Kidney (tissue), 14 donors: Measurements from ENCODE around the gene RARA. TPM values are rescaled to one million over a fixed set of nuclear protein-coding genes. Genes with fewer than 3 reads are reported as not detected.

Experiments used
- DNase-seq, 5 donors: peaks; one replicate each; pipeline ENCODE4 v3.0.0-alpha.2; 2013 to 2020
- FAIRE-seq: peaks from 2 replicates; lab custom pipeline; 2012; peaks lifted over from hg19 to GRCh38; lab: Jason Lieb, UNC
- H3K27ac ChIP-seq, 2 donors: one replicate each; pipeline ENCODE4 v1.7.0; 2013; ENCODE audit warnings: low read depth in 2 of 2, low read length in 2 of 2, inconsistent platforms in 1 of 2
- H3K27me3 ChIP-seq: one replicate; pipeline ENCODE4 v1.7.1; 2013; ENCODE audit warnings: low read length, inconsistent platforms; ENCODE audit not compliant: control insufficient read depth, insufficient read depth
- H3K36me3 ChIP-seq, 3 donors: one replicate each; pipeline versions ENCODE4 v1.7.0 to v1.7.1; 2013; ENCODE audit warnings: low read length in 3 of 3, control low read depth in 1 of 3, inconsistent platforms in 1 of 3; ENCODE audit not compliant: insufficient read depth in 3 of 3, control insufficient read depth in 2 of 3
- H3K4me1 ChIP-seq, 3 donors: one replicate each; pipeline versions ENCODE4 v1.7.0 to v1.7.1; 2013; ENCODE audit warnings: low read length in 3 of 3, inconsistent platforms in 1 of 3, low read depth in 1 of 3; ENCODE audit not compliant: control insufficient read depth in 2 of 3, insufficient read depth in 2 of 3
- H3K4me3 ChIP-seq, 3 donors: one replicate each; pipeline versions ENCODE4 v1.7.0 to v1.8.1; 2013; ENCODE audit warnings: low read length in 3 of 3, control low read depth in 1 of 3, inconsistent platforms in 1 of 3
- H3K9ac ChIP-seq, 3 donors: one replicate each; pipeline versions ENCODE4 v1.7.0 to v1.7.1; 2013; ENCODE audit warnings: low read length in 3 of 3, control low read depth in 1 of 3, inconsistent platforms in 1 of 3
- H3K9me3 ChIP-seq, 3 donors: one replicate each; pipeline versions ENCODE4 v1.7.0 to v1.7.1; 2013; ENCODE audit warnings: low read length in 3 of 3, control low read depth in 1 of 3, inconsistent platforms in 1 of 3; ENCODE audit not compliant: control insufficient read depth in 2 of 3, insufficient read depth in 1 of 3
- intact Hi-C: fragments of 100-400 bp; cut with DNase I; formaldehyde crosslinking; loops from one replicate; pipeline ENCODE4 v1.11.1; 2022
- polyA plus RNA-seq: library from polyadenylated mRNA; stranded (reverse); fragments of 350-450 nt; fragmentation: Illumina TruSeq; extraction: RNeasy Lipid Tissue Mini Kit (QIAGEN cat#74804); gene quantifications from one replicate; pipeline ENCODE4 v1.2.3, GENCODE V29; 2014; ENCODE audit warnings: low read depth, low replicate concordance; ENCODE audit not compliant: insufficient read depth
- total RNA-seq: library from RNA; stranded (reverse); fragmentation: NEBNext Ultra II Directional; extraction: Animal tissue kit (Norgen Biotek cat#: 25700); gene quantifications from one replicate; pipeline ENCODE4 v1.2.1, GENCODE V29; 2021
- TF ChIP-seq, protein P1 (sequence below): IDR thresholded peaks from 3 replicates; pipeline ENCODE4 v1.5.1; 2012; ENCODE audit warnings: mild to moderate bottlenecking, moderate library complexity, borderline replicate concordance; ENCODE audit not compliant: insufficient read depth; ENCODE audit errors: extremely low read depth
- donor health status: control.
- donor health status: control.
- donor health status: control.
- donor health status: control.
- donor health status: control.
- donor health status: DM: yes; HTN: yes; CAD: no.
- donor health status: Normal renal cell carcinoma (clear cell type).

Gene RARA
- total and polyA plus RNA-seq, 2 donors from 2014 or later, result 22.5 to 45.7 TPM

DNA sequence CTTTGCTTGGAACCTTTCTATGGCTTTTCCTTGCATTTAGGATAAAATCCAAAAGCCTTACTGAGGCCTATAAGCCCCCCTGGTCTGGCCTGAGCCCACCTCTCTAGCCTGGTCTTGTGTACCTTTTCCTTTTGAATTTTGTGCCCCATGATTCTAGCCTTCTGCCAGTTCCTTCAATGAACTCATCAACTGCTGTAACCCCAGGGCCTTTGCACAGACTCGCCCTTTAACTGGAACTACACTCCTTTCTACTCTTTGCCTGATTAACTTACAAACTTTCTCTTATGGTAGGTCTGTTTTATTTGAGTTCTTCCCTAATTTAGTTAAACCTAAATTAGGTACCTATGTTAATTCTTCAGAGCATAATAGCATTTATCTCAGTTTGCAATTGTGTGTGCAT lies 31.3 kb downstream of the RARA start:
- Histone ChIP-seq H3K4me3 (peak overlapping the region in 1 of 3 donors; percentile 91), H3K4me1 (peaks cover 5 to 25% (median 17%) of the 10 kb centered on the region in 3 donors), H3K27me3 (no peaks in the 10 kb centered on the region), H3K9ac (peak overlapping the region in 2 of 3 donors; percentile 32 to 98), H3K36me3 (no peaks in the 10 kb centered on the region), H3K9me3 (no peaks in the 10 kb centered on the region), H3K27ac (peak overlapping the region; percentile 93 to 95)
- intact Hi-C loops, result no loop called here
- no peak for FAIRE-seq
- TF ChIP-seq, protein P1, sequence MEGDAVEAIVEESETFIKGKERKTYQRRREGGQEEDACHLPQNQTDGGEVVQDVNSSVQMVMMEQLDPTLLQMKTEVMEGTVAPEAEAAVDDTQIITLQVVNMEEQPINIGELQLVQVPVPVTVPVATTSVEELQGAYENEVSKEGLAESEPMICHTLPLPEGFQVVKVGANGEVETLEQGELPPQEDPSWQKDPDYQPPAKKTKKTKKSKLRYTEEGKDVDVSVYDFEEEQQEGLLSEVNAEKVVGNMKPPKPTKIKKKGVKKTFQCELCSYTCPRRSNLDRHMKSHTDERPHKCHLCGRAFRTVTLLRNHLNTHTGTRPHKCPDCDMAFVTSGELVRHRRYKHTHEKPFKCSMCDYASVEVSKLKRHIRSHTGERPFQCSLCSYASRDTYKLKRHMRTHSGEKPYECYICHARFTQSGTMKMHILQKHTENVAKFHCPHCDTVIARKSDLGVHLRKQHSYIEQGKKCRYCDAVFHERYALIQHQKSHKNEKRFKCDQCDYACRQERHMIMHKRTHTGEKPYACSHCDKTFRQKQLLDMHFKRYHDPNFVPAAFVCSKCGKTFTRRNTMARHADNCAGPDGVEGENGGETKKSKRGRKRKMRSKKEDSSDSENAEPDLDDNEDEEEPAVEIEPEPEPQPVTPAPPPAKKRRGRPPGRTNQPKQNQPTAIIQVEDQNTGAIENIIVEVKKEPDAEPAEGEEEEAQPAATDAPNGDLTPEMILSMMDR, result no peak
- no peak for DNase-seq

DNA sequence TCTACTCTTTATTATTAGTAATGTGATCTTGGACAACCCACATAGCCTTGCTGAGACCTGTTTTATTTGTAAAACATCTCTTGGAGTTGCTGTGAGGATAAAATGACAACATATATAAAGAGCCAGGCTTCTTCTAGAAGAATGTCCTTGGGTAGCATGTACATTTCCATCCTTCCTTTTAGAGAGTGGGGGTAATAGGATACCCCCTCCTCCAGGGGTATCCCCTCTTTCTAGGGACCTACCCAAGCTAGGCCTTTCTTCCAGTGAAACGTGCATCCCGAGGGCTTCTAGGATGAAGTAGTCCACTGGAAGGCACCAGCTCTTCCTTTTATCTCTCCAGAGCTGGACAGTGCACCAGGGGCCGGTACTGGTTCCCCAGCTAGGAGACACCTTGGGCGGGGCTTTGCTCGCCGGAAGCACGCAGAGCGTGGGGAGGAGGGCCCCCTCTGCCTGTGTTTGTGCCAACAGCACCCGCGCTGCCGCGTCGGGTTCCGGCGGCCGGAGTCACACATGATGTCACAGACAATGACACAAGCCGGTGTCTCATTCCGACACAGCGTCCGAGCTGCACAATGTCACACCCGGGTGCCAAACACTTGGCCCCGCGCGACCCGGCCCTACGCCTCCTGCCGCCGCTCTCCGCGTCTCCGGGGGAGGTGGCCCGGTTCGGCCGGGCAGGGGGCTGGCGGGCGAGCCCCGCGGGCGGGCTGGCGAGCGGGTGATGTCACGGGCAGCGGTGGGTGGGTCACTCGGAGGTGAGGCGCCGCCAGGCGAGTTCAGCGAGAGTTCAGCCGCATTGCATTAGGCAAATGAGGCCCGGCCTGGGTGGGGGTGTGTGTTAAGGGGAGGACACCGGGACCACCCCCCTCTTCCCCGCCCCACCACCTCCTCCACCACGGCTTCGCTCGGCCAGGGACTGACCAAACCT lies 32.2 kb downstream of the RARA start:
- FAIRE-seq (no peak), DNase-seq (peak; percentile 93 to 97 (median 93))
- Histone ChIP-seq H3K27me3 (no peaks in the 10 kb centered on the region), H3K4me3 (peak overlapping the region; percentile 86 to 91 (median 91)), H3K4me1 (peaks cover 5 to 31% (median 23%) of the 10 kb centered on the region in 3 donors), H3K27ac (peak overlapping the region; percentile 93 to 95), H3K36me3 (no peaks in the 10 kb centered on the region), H3K9ac (peak overlapping the region; percentile 63 to 98 (median 72)), H3K9me3 (no peaks in the 10 kb centered on the region)
- TF ChIP-seq, protein P1, result peak; percentile 30
- intact Hi-C loops, result no loop called here

DNA sequence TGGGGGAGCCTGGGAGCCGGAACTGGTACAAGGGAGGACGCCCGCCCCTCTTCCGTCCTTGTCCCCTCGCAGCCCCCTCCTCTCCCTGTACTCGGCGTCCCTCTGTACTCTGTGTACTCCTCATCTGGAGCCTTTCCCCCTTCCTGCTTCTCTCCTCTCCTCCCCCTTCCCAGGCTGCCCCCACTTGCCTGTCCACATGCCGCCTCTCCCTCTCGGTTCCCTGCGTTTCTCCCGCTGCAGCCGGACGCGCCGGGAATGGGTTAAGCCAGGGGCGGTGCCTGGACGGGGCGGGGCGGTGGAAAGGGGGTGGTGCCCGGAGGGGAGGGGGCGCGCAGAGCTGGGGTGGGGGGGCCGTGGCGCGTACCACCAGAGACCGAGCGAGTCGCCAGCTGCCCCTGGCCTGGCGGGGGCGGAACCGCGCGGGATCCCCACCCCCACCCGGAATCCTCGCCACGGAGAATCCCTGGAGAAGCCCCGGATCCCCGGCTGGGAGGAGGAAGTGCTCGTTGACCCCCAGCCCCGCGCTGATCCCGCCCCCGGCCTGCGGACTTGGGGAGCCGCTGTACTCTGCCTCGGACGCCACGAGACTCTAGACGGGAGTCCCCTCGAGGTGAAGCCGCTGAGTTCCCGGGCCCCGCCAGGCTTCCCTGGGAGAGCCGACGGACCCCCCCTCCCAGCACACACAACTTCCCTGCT lies 33.0 kb downstream of the RARA start:
- Histone ChIP-seq H3K9me3 (no peaks in the 10 kb centered on the region), H3K4me1 (peaks cover 5 to 39% (median 31%) of the 10 kb centered on the region in 3 donors), H3K36me3 (no peaks in the 10 kb centered on the region), H3K9ac (peak overlapping the region; percentile 21 to 98 (median 72)), H3K27me3 (no peaks in the 10 kb centered on the region), H3K4me3 (peak overlapping the region; percentile 86 to 91 (median 91)), H3K27ac (peak overlapping the region; percentile 93 to 95)
- FAIRE-seq (no peak), DNase-seq (peak; percentile 90 to 96 (median 94))
- TF ChIP-seq, protein P1, result no peak
- intact Hi-C loops, result no loop called here
